ENCODE results near the gene ABCF3.

DNA sequence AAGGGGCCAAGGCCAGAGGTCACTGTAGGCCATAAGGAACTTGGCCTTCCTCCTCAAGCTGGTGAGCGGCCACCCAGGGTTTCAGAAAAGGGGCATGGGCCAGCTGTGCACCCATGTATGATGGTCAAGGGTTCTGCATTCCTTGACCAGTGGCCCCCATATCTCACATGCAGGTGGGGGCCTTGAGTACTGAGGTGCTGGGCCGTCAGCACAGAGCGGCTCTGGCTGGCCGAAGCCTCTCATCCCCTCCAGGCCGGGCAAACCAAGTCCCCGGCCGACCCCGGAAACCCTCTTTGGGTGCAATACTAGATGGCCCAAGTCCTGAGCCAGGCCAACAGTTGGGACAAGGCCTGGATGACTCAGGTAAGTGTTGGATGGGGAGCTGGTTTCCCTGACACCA, 53.2 kb downstream of the ABCF3 start:
- TF ChIP-seq POLR2AphosphoS5 (IDR thresholded peaks at IDR 0.05; ENCODE audit: low read depth, low read length) (no peak), POLR2A (IDR thresholded peaks at IDR 0.05; ENCODE audit: low read depth, low read length) (no peak), TAF1 (IDR thresholded peaks at IDR 0.05; ENCODE audit: low read depth, low read length) (no peak)

All from GM12891 (cell line).